ENCODE measurements around the gene KCNT2. TPM values are rescaled to one million over a fixed set of nuclear protein-coding genes. Genes with fewer than 3 reads are reported as not detected.

KCNT2 gene
- total RNA-seq, 6 donors from 2014 or later: 2.7 to 9.9 (median 5.9) TPM

DNA sequence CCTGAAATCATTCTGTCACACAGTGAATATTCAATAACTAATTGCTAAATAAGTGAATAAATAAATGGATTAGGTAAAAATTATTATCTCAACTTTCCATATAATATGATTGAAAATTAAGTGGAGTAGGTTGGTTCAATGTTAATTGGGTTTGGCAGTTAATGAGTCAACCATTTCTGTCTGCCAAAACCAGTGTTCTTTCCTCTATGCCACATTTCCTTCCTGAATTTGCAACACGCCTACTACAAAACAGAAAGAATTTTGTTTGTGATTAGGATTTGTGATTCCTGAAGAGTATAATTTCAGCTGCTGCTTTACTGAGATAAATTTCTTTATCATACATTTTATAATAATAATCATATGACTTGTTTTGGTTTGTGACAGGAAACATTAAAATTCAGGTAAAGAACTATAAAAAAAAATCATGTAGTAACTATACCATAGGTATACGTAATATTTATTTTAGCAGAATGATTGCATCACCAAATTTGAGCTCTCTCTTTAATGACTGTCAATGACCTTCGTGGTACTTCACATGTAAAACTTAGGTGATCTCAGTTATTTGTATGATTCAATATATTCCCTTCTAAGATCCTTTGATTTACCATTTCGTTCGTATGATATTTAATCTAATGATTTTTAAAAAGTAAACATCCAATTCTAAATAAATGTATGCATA, 241.3 kb downstream of the KCNT2 start:
- TF ChIP-seq POLR2AphosphoS5 (IDR thresholded peaks at IDR 0.05) (no peak), CTCF (IDR thresholded peaks at IDR 0.05) (no peak), POLR2A (IDR thresholded peaks at IDR 0.05) (no peak), EP300 (IDR thresholded peaks at IDR 0.05) (no peak)
- H3K9me3 ChIP-seq: no peaks in the 10 kb centered on the region
- H3K4me3 ChIP-seq: no peak overlapping the region
- WGBS, 2 donors: 53 to 54% methylated on average over 5 of the region's 5 CpGs
- no peaks in the 10 kb centered on the region for H3K4me1 ChIP-seq
- DNase-seq (no peak), ATAC-seq (ENCODE audit: low FRiP score in 2 of 2) (no peak)
- no peaks in the 10 kb centered on the region for H3K36me3 ChIP-seq
- no peak overlapping the region for H3K27ac ChIP-seq
- H3K27me3 ChIP-seq: no peaks in the 10 kb centered on the region

DNA sequence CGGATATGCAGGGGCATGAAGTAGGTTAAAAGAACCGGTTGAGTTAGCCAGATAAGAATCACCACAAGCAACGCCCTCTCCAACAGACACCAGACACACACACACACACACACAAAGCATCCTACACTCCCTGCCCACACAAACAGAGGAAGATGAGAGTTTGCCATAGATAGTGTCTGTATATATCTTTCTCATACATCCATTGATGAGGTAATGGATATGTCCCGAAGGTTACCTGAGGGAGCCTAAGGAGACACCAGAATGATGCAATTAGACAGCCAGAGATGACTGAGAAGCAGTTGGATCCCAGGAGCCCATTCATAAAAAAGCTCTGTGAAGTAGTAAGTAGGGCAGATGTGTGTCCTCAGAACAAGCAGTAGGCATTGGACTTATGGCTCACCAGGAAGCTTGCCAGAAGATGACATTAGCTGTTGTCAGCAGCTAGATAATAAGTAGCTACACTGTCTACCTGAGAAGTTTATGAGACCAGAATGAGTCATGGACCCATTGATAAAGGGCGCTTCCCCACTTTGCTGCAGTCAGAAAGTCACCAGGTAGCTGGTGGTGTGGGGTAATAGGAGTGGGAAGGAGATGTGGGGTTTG, 247.0 kb downstream of the KCNT2 start:
- H3K9me3 ChIP-seq: no peaks in the 10 kb centered on the region
- no peak overlapping the region for H3K4me3 ChIP-seq
- H3K27ac ChIP-seq: no peak overlapping the region
- H3K36me3 ChIP-seq: no peaks in the 10 kb centered on the region
- no peak for TF ChIP-seq POLR2AphosphoS5 (IDR thresholded peaks at IDR 0.05)
- no peak for TF ChIP-seq CTCF (IDR thresholded peaks at IDR 0.05)
- no peak for TF ChIP-seq POLR2A (IDR thresholded peaks at IDR 0.05)
- TF ChIP-seq EP300 (IDR thresholded peaks at IDR 0.05): no peak
- WGBS, 2 donors: 79 to 83% methylated on average over 5 of the region's 5 CpGs
- ATAC-seq (ENCODE audit: low FRiP score in 2 of 2) (no peak), DNase-seq (no peak)
- H3K27me3 ChIP-seq: no peaks in the 10 kb centered on the region
- H3K4me1 ChIP-seq: no peaks in the 10 kb centered on the region

DNA sequence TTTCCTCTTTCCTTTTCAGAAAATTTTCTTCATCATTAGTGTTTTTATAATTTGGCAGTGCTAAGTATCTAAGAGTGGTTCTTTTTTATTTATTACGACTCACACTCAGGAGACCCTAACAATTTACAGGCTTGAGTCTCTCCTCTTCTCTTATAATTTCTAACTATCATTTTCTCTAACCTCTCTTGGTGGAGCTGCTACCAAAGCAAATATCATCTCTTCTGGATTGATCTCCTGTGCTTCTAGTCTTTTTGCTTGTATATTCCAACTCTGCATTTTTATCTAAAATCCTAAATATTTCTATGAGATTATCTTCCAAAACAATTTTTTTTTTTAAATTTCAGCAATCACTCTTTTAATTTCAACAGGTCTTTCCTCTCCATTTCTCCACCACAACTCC, 250.3 kb downstream of the KCNT2 start:
- H3K27ac ChIP-seq: no peak overlapping the region
- no peaks in the 10 kb centered on the region for H3K27me3 ChIP-seq
- no peaks in the 10 kb centered on the region for H3K36me3 ChIP-seq
- H3K4me1 ChIP-seq: no peaks in the 10 kb centered on the region
- TF ChIP-seq CTCF (IDR thresholded peaks at IDR 0.05): no peak
- no peak for TF ChIP-seq POLR2A (IDR thresholded peaks at IDR 0.05)
- no peak for TF ChIP-seq EP300 (IDR thresholded peaks at IDR 0.05)
- TF ChIP-seq POLR2AphosphoS5 (IDR thresholded peaks at IDR 0.05): no peak
- no peak overlapping the region for H3K4me3 ChIP-seq
- no peak for ATAC-seq (ENCODE audit: low FRiP score in 2 of 2)
- no peak for DNase-seq
- no peaks in the 10 kb centered on the region for H3K9me3 ChIP-seq
- 90 to 100% methylated on average over 1 of the region's 1 CpG for WGBS, 2 donors

- no peak overlapping the region for H3K27ac ChIP-seq
- DNase-seq (no peak), ATAC-seq (ENCODE audit: low FRiP score in 2 of 2) (no peak)
- H3K4me1 ChIP-seq: no peaks in the 10 kb centered on the region
- TF ChIP-seq EP300 (IDR thresholded peaks at IDR 0.05): no peak
- TF ChIP-seq POLR2A (IDR thresholded peaks at IDR 0.05): no peak
- TF ChIP-seq CTCF (IDR thresholded peaks at IDR 0.05): peak in 4 of 6 experiments; percentile 25 to 45 (median 36)
- no peak for TF ChIP-seq POLR2AphosphoS5 (IDR thresholded peaks at IDR 0.05)
- H3K4me3 ChIP-seq: no peak overlapping the region
- H3K9me3 ChIP-seq: no peaks in the 10 kb centered on the region
- no peaks in the 10 kb centered on the region for H3K27me3 ChIP-seq
- WGBS, 2 donors: 65 to 70% methylated on average over 3 of the region's 3 CpGs
- no peaks in the 10 kb centered on the region for H3K36me3 ChIP-seq
These were observed 252.9 kb downstream of the KCNT2 start for GRCh38 chr1:196355206-196355786.
